ENCODE measurements around the gene CECR2. TPM values are rescaled to one million over a fixed set of nuclear protein-coding genes. Genes with fewer than 3 reads are reported as not detected.
A peak's percentile ranks its signal among the peaks of the same experiment; 100 is the strongest.

The CECR2 gene
- total and polyA plus RNA-seq, 2 experiments from 2014 or later, result 4.6 to 32.3 TPM

DNA sequence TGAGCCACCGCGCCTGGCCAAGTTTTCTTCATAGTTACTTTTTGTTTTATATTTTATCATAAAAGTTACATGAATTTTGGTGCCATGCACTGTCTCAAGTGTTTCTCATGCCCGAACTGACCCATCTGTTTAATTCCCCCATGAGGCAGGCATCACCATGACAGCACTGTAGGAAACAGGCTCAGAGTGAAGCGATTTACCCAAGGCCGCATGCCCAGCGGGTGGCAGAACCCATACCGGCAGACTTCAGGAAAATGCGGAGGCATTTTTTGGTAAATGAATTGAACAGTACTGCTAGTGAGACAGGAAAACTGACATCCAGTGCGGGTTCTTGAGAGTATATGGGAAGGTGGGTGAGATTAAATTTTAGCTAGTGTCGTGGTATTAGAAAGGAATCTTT is 19.0 kb downstream of the CECR2 start:
- Histone ChIP-seq H3K9me3 (ENCODE audit: low read depth) (no peaks in the 10 kb centered on the region), H3K27ac (no peak overlapping the region), H3K4me3 (no peak overlapping the region), H3K4me1 (ENCODE audit: low read depth) (peaks cover 10% of the 10 kb centered on the region), H3K27me3 (no peaks in the 10 kb centered on the region), H3K36me3 (no peaks in the 10 kb centered on the region)
- no peak for DNase-seq (ENCODE audit: low read depth in 1 of 2, low spot score in 1 of 2)
- TF ChIP-seq, protein P1, sequence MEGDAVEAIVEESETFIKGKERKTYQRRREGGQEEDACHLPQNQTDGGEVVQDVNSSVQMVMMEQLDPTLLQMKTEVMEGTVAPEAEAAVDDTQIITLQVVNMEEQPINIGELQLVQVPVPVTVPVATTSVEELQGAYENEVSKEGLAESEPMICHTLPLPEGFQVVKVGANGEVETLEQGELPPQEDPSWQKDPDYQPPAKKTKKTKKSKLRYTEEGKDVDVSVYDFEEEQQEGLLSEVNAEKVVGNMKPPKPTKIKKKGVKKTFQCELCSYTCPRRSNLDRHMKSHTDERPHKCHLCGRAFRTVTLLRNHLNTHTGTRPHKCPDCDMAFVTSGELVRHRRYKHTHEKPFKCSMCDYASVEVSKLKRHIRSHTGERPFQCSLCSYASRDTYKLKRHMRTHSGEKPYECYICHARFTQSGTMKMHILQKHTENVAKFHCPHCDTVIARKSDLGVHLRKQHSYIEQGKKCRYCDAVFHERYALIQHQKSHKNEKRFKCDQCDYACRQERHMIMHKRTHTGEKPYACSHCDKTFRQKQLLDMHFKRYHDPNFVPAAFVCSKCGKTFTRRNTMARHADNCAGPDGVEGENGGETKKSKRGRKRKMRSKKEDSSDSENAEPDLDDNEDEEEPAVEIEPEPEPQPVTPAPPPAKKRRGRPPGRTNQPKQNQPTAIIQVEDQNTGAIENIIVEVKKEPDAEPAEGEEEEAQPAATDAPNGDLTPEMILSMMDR (IDR thresholded peaks at IDR 0.05; ENCODE audit: low read depth, low read length), result no peak

DNA sequence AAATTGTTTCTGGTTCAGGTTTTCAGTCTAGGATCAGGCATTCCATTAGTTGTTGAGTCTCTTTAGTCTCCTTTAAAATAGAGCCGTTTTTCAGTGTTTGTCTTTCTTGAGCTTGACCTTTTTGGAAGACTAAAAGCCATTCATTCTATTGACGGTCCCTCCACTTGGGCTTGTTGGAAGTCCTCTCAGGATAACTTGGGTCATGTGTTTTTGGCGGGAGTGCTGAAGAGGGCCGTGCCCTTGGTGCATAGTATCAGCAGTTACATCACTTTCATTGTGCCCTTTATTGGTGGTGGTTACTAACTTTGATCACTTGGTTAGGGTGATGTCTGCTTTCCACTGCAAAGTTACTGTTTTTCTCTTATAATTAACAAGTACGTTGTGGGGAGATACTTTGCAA is 20.8 kb downstream of the CECR2 start:
- no peak for DNase-seq (ENCODE audit: low read depth in 1 of 2, low spot score in 1 of 2)
- H3K27me3 ChIP-seq, result no peaks in the 10 kb centered on the region
- no peak overlapping the region for H3K27ac ChIP-seq
- H3K4me3 ChIP-seq, result no peak overlapping the region
- no peaks in the 10 kb centered on the region for H3K36me3 ChIP-seq
- TF ChIP-seq, protein P1 (IDR thresholded peaks at IDR 0.05; ENCODE audit: low read depth, low read length), result no peak
- no peaks in the 10 kb centered on the region for H3K9me3 ChIP-seq (ENCODE audit: low read depth)
- H3K4me1 ChIP-seq (ENCODE audit: low read depth), result peaks cover 5% of the 10 kb centered on the region

DNA sequence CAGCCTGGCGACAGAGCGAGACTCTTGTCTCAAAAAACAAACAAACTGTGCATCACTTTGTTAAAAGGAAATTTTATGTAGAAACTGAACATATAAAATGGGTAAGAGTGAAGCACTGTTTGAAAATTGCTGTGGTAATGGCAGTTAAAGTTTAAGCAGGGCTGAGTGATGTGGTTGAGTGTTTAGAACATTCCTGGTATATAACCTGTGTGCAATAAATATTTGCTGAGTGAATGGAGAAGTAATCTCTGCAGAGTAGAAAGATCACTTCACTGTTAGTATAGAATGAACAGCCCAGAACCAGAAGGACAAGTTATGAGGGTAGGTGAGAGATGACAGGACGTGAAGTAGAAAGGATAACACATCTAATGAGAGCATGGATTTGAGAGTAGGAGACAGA is 27.3 kb downstream of the CECR2 start:
- DNase-seq (ENCODE audit: low read depth in 1 of 2, low spot score in 1 of 2), result no peak
- Histone ChIP-seq H3K4me1 (ENCODE audit: low read depth) (no peaks in the 10 kb centered on the region), H3K27me3 (no peaks in the 10 kb centered on the region), H3K4me3 (no peak overlapping the region), H3K27ac (peak overlapping the region; percentile 59), H3K9me3 (ENCODE audit: low read depth) (no peaks in the 10 kb centered on the region), H3K36me3 (no peaks in the 10 kb centered on the region)
- TF ChIP-seq, protein P1 (IDR thresholded peaks at IDR 0.05; ENCODE audit: low read depth, low read length), result no peak

DNA sequence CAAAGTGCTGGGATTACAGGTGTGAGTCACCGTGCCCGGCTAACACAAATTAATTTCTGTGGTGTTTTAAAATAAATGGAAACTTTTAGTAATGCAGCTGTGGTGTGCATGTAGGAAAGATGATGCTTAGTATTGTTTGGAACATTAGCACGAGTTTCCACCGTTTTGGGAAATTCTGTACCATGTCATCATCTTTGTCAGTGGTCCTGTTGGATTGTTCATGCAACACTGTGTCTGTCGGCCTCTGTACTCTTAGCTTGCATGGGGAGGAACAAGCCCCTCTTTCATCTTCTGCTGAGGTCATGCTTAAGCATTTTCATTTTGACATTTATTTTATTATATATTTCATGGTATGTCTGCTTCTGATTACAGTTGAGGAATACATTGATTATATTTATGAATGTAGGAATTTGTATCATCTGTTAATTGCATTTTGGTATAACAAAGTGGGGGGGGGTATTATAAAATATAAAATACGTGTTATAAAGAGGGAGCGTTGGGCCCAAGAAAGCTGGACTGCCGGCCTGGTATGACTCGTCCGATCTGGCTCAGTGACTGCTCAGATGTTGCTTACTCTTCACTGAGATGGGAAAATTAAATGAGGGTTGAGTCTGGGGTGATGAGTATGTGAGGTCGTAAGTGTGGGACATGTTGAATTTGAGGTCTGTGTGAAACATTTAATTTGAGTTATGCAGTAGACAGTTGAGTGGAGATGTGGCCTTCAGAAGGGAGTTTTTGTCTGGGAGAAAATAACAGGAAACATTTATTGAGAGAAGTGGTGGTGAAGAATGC is 28.7 kb downstream of the CECR2 start:
- TF ChIP-seq, protein P1 (IDR thresholded peaks at IDR 0.05; ENCODE audit: low read depth, low read length), result no peak
- no peak overlapping the region for H3K4me3 ChIP-seq
- no peaks in the 10 kb centered on the region for H3K9me3 ChIP-seq (ENCODE audit: low read depth)
- H3K36me3 ChIP-seq, result no peaks in the 10 kb centered on the region
- H3K27me3 ChIP-seq, result no peaks in the 10 kb centered on the region
- H3K27ac ChIP-seq, result no peak overlapping the region
- no peaks in the 10 kb centered on the region for H3K4me1 ChIP-seq (ENCODE audit: low read depth)
- no peak for DNase-seq (ENCODE audit: low read depth in 1 of 2, low spot score in 1 of 2)

DNA sequence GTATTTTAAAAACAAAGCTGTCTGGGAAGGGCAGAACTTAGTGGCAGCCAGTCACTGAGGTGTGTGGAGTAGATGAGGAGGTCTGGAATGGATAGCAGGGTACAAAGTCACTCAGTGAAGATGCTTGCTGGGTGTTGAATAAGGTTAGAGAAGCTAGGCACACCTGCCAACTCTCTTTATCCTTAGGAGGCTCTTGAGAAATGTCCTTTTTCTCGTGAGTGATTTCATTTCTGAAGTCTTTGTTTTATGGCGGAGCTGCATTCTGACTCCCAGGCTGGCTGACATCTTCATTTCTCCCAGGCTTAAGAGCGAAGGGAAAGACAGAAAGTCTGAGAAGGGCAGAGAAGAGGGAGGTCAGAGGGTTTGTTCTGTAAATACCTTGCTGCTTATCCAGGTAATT is 31.0 kb downstream of the CECR2 start:
- peak in 1 of 2 donors; percentile 30 for DNase-seq (ENCODE audit: low read depth in 1 of 2, low spot score in 1 of 2)
- Histone ChIP-seq H3K27me3 (no peaks in the 10 kb centered on the region), H3K27ac (peak overlapping the region; percentile 40), H3K36me3 (no peaks in the 10 kb centered on the region), H3K4me3 (no peak overlapping the region), H3K9me3 (ENCODE audit: low read depth) (no peaks in the 10 kb centered on the region), H3K4me1 (ENCODE audit: low read depth) (peaks cover 10% of the 10 kb centered on the region)
- TF ChIP-seq, protein P1 (IDR thresholded peaks at IDR 0.05; ENCODE audit: low read depth, low read length), result no peak

Measured in cardiac muscle cell (in vitro differentiated cells and primary cell).